B cell (primary cell): ENCODE results near the gene TCFL5. TPM values are rescaled to one million over a fixed set of nuclear protein-coding genes. Genes with fewer than 3 reads are reported as not detected.

Source experiments
- ATAC-seq: fragments of 200-7000 bp; cut with Tn5 transposase; one replicate; pipeline ENCODE4 v1.10.0; 2021; ENCODE audit warnings: low read depth, mild to moderate bottlenecking, moderate number of reproducible peaks, moderate library complexity
- CTCF ChIA-PET: fragments of 350-600 bp; sonication (Branson Sonifier 250); formaldehyde crosslinking; loops from one replicate; lab custom pipeline; 2021; ENCODE audit warnings: antibody characterized with exemption, inconsistent platforms; lab: Charles Lee
- POLR2A ChIA-PET: fragments of 350-600 bp; sonication (Branson Sonifier 250); formaldehyde crosslinking; loops from one replicate; lab custom pipeline; 2021; ENCODE audit warnings: antibody characterized with exemption; lab: Charles Lee
- DNase-seq: peaks from one replicate; pipeline ENCODE4 v3.0.0; 2013
- H2AFZ ChIP-seq: 2 replicates; pipeline ENCODE4 v1.6.1; 2012; ENCODE audit warnings: mild to moderate bottlenecking, low read depth, low read length; ENCODE audit not compliant: insufficient read depth, poor library complexity, severe bottlenecking
- H3K27ac ChIP-seq, 2 donors: 1 replicate in 1 of 2; 2 replicates in 1 of 2; pipeline ENCODE4 v1.5.1; 2012 to 2013; ENCODE audit warnings: low read length in 2 of 2, mild to moderate bottlenecking in 2 of 2, moderate library complexity in 1 of 2
- H3K27me3 ChIP-seq, 4 experiments: fragments of 200-600 bp in 1 of 4; sonication (generic) in 1 of 4; replicated peaks in 1 of 4; 1 replicate in 2 of 4; 2 replicates in 2 of 4; pipeline versions ENCODE4 v1.6.1 to v1.7.0; 2013 to 2016; ENCODE audit warnings: low read length in 3 of 4, mild to moderate bottlenecking in 2 of 4, mixed read lengths in 1 of 4, moderate library complexity in 1 of 4; ENCODE audit not compliant: insufficient read depth in 4 of 4, control insufficient read depth in 3 of 4; ENCODE audit errors: control extremely low read depth in 1 of 4
- H3K36me3 ChIP-seq, 2 experiments: replicated peaks in 1 of 2; 1 replicate in 1 of 2; 2 replicates in 1 of 2; pipeline versions ENCODE4 v1.6.1 to v1.7.1; 2013; ENCODE audit warnings: low read length in 1 of 2; ENCODE audit not compliant: insufficient read depth in 2 of 2, control insufficient read depth in 1 of 2; ENCODE audit errors: control extremely low read depth in 1 of 2, extremely low read depth in 1 of 2
- H3K4me1 ChIP-seq, 2 donors: fragments of 200-600 bp in 1 of 2; sonication (generic) in 1 of 2; 1 replicate in 1 of 2; 2 replicates in 1 of 2; pipeline versions ENCODE4 v1.5.1 to v1.6.1; 2013 to 2017; ENCODE audit warnings: low read length in 2 of 2; ENCODE audit not compliant: control insufficient read depth in 2 of 2, insufficient read depth in 2 of 2
- H3K4me2 ChIP-seq: replicated peaks from 2 replicates; pipeline ENCODE3; 2012; ENCODE audit warnings: mild to moderate bottlenecking, low read depth, low read length; ENCODE audit not compliant: poor library complexity, severe bottlenecking
- H3K4me3 ChIP-seq, 5 experiments: fragments of 200-600 bp in 1 of 5; sonication (generic) in 1 of 5; 1 replicate in 3 of 5; 2 replicates in 2 of 5; pipeline versions ENCODE4 v1.5.1 to v1.7.0; 2011 to 2016; ENCODE audit warnings: low read length in 4 of 5, mild to moderate bottlenecking in 4 of 5, low read depth in 2 of 5, control low read depth in 1 of 5, moderate library complexity in 1 of 5; ENCODE audit not compliant: insufficient read depth in 1 of 5; ENCODE audit errors: control extremely low read depth in 1 of 5, extremely low read depth in 1 of 5
- H3K79me2 ChIP-seq: fragments of 200-600 bp; sonication (generic); one replicate; pipeline ENCODE4 v1.6.0; 2016; ENCODE audit warnings: low read length; ENCODE audit not compliant: control insufficient read depth, insufficient read depth
- H3K9ac ChIP-seq: fragments of 200-600 bp; sonication (generic); 2 replicates; pipeline ENCODE4 v1.6.1; 2017; ENCODE audit warnings: mild to moderate bottlenecking, low read length, moderate library complexity
- H3K9me3 ChIP-seq, 3 donors: one replicate each; pipeline versions ENCODE4 v1.6.1 to v1.7.1; 2013; ENCODE audit warnings: low read length in 2 of 3; ENCODE audit not compliant: control insufficient read depth in 2 of 3, insufficient read depth in 1 of 3; ENCODE audit errors: control extremely low read depth in 1 of 3
- H4K20me1 ChIP-seq: 2 replicates; pipeline ENCODE4 v1.6.0; 2012; ENCODE audit warnings: mild to moderate bottlenecking, low read length; ENCODE audit not compliant: insufficient read depth, control insufficient read depth, poor library complexity, severe bottlenecking
- H3K27ac Mint-ChIP-seq: one replicate; pipeline ENCODE4 v1.8.0; 2021; ENCODE audit warnings: mixed read lengths
- H3K27me3 Mint-ChIP-seq: one replicate; pipeline ENCODE4 v1.8.0; 2021; ENCODE audit warnings: mixed read lengths
- H3K4me1 Mint-ChIP-seq: one replicate; pipeline ENCODE4 v1.8.0; 2021; ENCODE audit warnings: mixed read lengths
- H3K4me3 Mint-ChIP-seq: one replicate; pipeline ENCODE4 v1.8.0; 2021; ENCODE audit warnings: mixed read lengths
- H3K9me3 Mint-ChIP-seq: one replicate; pipeline ENCODE4 v1.8.0; 2022; ENCODE audit warnings: mixed read lengths; ENCODE audit not compliant: insufficient read depth
- CTCF ChIP-seq: fragments of 200-600 bp; IDR thresholded peaks from one replicate; pipeline ENCODE4 v1.8.0; 2022; ENCODE audit warnings: antibody characterized with exemption, mild to moderate bottlenecking
- EZH2 ChIP-seq: IDR thresholded peaks from 2 replicates; pipeline ENCODE4 v1.6.1; 2012; ENCODE audit warnings: borderline replicate concordance, low read depth, mild to moderate bottlenecking, moderate library complexity, low read length; ENCODE audit not compliant: insufficient read depth, poor library complexity, severe bottlenecking
- WGBS: methylation state at CpG from one replicate; pipeline ENCODE4 v1.1.5; 2013; ENCODE audit warnings: missing lambda C conversion rate; ENCODE audit not compliant: insufficient coverage; 5-methylcytosine and 5-hydroxymethylcytosine counted together
- intact Hi-C: fragments of 100-400 bp; cut with micrococcal nuclease; formaldehyde crosslinking; loops from one replicate; pipeline ENCODE4 v1.10.0; 2022
- polyA plus RNA-seq: library from polyadenylated mRNA; depleted of rRNA; stranded (reverse); fragments of >200 nt; gene quantifications from 2 replicates; pipeline ENCODE4 v1.2.3, GENCODE V29; 2012
- total RNA-seq, 2 donors: library from RNA; stranded (reverse); fragments of 120-200 nt in 1 of 2; gene quantifications; 1 replicate in 1 of 2; 2 replicates in 1 of 2; pipeline versions ENCODE4 v1.2.3 to v1.2.4, GENCODE V29; 2013 to 2022

The TCFL5 gene
- total and polyA plus RNA-seq, 2 donors (not counting 1 experiment from before 2014, with no cell fraction given), result 2.0 to 16.2 TPM

- peaks cover 23 to 28% of the 10 kb centered on the region in 2 donors for H3K4me1 ChIP-seq
- DNase-seq (peak; percentile 59), ATAC-seq (peak; percentile 15)
- POLR2A ChIA-PET, result interaction anchor here (0.6 to 0.7 kb wide), 2 partner anchors 9 to 143 kb away, joined by 3 read pairs; no protein-coding TSS in a partner anchor
- peaks cover 0 to 24% (median 14%) of the 10 kb centered on the region in 4 experiments for H3K27me3 ChIP-seq
- H3K4me3 ChIP-seq, result no peak overlapping the region
- intact Hi-C loops, result no loop called here
- H3K27me3 Mint-ChIP-seq, result no peaks in the 10 kb centered on the region
- CTCF ChIA-PET, result interaction anchor here (1.2 to 2.2 kb wide), 6 partner anchors 9 to 186 kb away, joined by 3 to 16 read pairs (median 6); partner anchors contain the start of gene TCFL5
- no peak overlapping the region for H3K27ac ChIP-seq
- peaks cover 0 to 4% (median 0%) of the 10 kb centered on the region in 3 donors for H3K9me3 ChIP-seq
- no peak overlapping the region for H2AFZ ChIP-seq
- H3K36me3 ChIP-seq, result no peaks in the 10 kb centered on the region
- no peak overlapping the region for H3K9ac ChIP-seq
- peaks cover 4% of the 10 kb centered on the region for H4K20me1 ChIP-seq
- H3K4me3 Mint-ChIP-seq, result peak overlapping the region; percentile 56
- H3K79me2 ChIP-seq, result no peaks in the 10 kb centered on the region
- WGBS, result 77% methylated on average over 16 of the region's 24 CpGs
- no peaks in the 10 kb centered on the region for H3K9me3 Mint-ChIP-seq
- no peak overlapping the region for H3K4me2 ChIP-seq
- peak overlapping the region; percentile 56 for H3K27ac Mint-ChIP-seq
- TF ChIP-seq CTCF (peak; percentile 49), EZH2 (no peak)
- peaks cover 16% of the 10 kb centered on the region for H3K4me1 Mint-ChIP-seq
These were observed 38.6 kb downstream of the TCFL5 start for GRCh38 chr20:62822788-62823651.
